CD8-positive, alpha-beta memory T cell (primary cell): Measurements from ENCODE around the gene BLACAT1. TPM values are rescaled to one million over a fixed set of nuclear protein-coding genes. Genes with fewer than 3 reads are reported as not detected.
"Not testable (repeated sequence)": the region's sequence is repeated elsewhere in the genome, so short reads cannot be mapped to it uniquely, and the experiment has no call there.

ENCODE experiments used
- CTCF ChIA-PET: fragments of 350-600 bp; sonication (Branson Sonifier 250); formaldehyde crosslinking; loops from one replicate; lab custom pipeline; 2021; ENCODE audit warnings: antibody characterized with exemption; lab: Charles Lee
- POLR2A ChIA-PET: fragments of 350-600 bp; sonication (Branson Sonifier 250); formaldehyde crosslinking; loops from one replicate; lab custom pipeline; 2021; ENCODE audit warnings: antibody characterized with exemption; lab: Charles Lee
- DNase-seq, 5 donors: peaks; one replicate each; pipeline versions ENCODE4 v3.0.0 to v3.0.0-alpha.2; 2020 to 2022; ENCODE audit warnings: mixed read lengths in 1 of 5
- H3K27ac ChIP-seq: one replicate; pipeline ENCODE4 v1.7.0; 2013; ENCODE audit warnings: low read depth, mild to moderate bottlenecking, low read length, moderate library complexity
- H3K27me3 ChIP-seq: 2 replicates; pipeline ENCODE4 v1.7.0; 2013; ENCODE audit warnings: low read length, mild to moderate bottlenecking; ENCODE audit not compliant: insufficient read depth, poor library complexity, severe bottlenecking
- H3K36me3 ChIP-seq: 2 replicates; pipeline ENCODE4 v1.7.0; 2013; ENCODE audit warnings: mild to moderate bottlenecking, low read length, moderate library complexity; ENCODE audit not compliant: insufficient read depth
- H3K4me1 ChIP-seq: 2 replicates; pipeline ENCODE4 v1.7.0; 2013; ENCODE audit warnings: mild to moderate bottlenecking, low read length, moderate library complexity; ENCODE audit not compliant: insufficient read depth
- H3K4me3 ChIP-seq: 2 replicates; pipeline ENCODE4 v1.7.0; 2013; ENCODE audit warnings: mild to moderate bottlenecking, low read length
- H3K9me3 ChIP-seq: 2 replicates; pipeline ENCODE4 v1.7.0; 2013; ENCODE audit warnings: mild to moderate bottlenecking, low read length
- H3K27ac Mint-ChIP-seq, 8 donors: one replicate each; pipeline ENCODE4 v1.8.0; 2020 to 2021; ENCODE audit warnings: mixed read lengths in 8 of 8, mild to moderate bottlenecking in 6 of 8, inconsistent platforms in 3 of 8, moderate library complexity in 3 of 8
- H3K27me3 Mint-ChIP-seq, 2 donors: one replicate each; pipeline ENCODE4 v1.8.0; 2020 to 2021; ENCODE audit warnings: mixed read lengths in 2 of 2, mild to moderate bottlenecking in 1 of 2, moderate library complexity in 1 of 2
- H3K36me3 Mint-ChIP-seq, 3 donors: one replicate each; pipeline ENCODE4 v1.8.0; 2020 to 2021; ENCODE audit warnings: mixed read lengths in 3 of 3, inconsistent platforms in 1 of 3, mild to moderate bottlenecking in 1 of 3
- H3K4me1 Mint-ChIP-seq, 3 donors: one replicate each; pipeline ENCODE4 v1.8.0; 2020 to 2021; ENCODE audit warnings: mixed read lengths in 3 of 3, inconsistent platforms in 1 of 3, mild to moderate bottlenecking in 1 of 3
- H3K4me3 Mint-ChIP-seq, 7 donors: one replicate each; pipeline ENCODE4 v1.8.0; 2020 to 2021; ENCODE audit warnings: mixed read lengths in 7 of 7, mild to moderate bottlenecking in 6 of 7, moderate library complexity in 4 of 7, inconsistent platforms in 2 of 7
- H3K9me3 Mint-ChIP-seq, 5 donors: one replicate each; pipeline ENCODE4 v1.8.0; 2020 to 2022; ENCODE audit warnings: mixed read lengths in 5 of 5, mild to moderate bottlenecking in 3 of 5, moderate library complexity in 2 of 5, inconsistent platforms in 1 of 5
- polyA plus RNA-seq: library from polyadenylated mRNA; unstranded; fragments of 300-500 nt; fragmentation: Illumina TruSeq; gene quantifications from one replicate; pipeline ENCODE4 v1.2.3, GENCODE V29; 2021
- total RNA-seq, 2 experiments: library from RNA; stranded (reverse); gene quantifications; one replicate each; pipeline ENCODE4 v1.2.3, GENCODE V29; 2021

Gene BLACAT1
- total and polyA plus RNA-seq, 3 experiments from 2014 or later, result 0.09 TPM; not detected in 2

- Mint-ChIP-seq H3K36me3 (no peaks in the 10 kb centered on the region), H3K9me3 (no peaks in the 10 kb centered on the region), H3K4me3 (no peak overlapping the region), H3K4me1 (no peaks in the 10 kb centered on the region), H3K27me3 (peaks cover 14 to 43% of the 10 kb centered on the region in 2 donors), H3K27ac (no peak overlapping the region)
- no peak overlapping the region for H3K27ac ChIP-seq
- no peak for DNase-seq
- ChIA-PET CTCF (interaction anchor here (0.6 to 3.6 kb wide), 5 partner anchors 32 to 165 kb away, joined by 3 to 21 read pairs (median 4); no protein-coding TSS in a partner anchor), POLR2A (no interaction called here)
- no peak overlapping the region for H3K4me3 ChIP-seq
- no peaks in the 10 kb centered on the region for H3K9me3 ChIP-seq
- H3K36me3 ChIP-seq, result no peaks in the 10 kb centered on the region
- H3K27me3 ChIP-seq, result peaks cover 12% of the 10 kb centered on the region
- no peaks in the 10 kb centered on the region for H3K4me1 ChIP-seq
Measured at GRCh38 chr1:205492201-205492667, 36.4 kb upstream of the BLACAT1 start.

- CTCF ChIA-PET, result interaction anchor here (0.6 to 3.6 kb wide), 5 partner anchors 32 to 166 kb away, joined by 3 to 21 read pairs (median 4); no protein-coding TSS in a partner anchor
- H3K27me3 ChIP-seq, result peaks cover 12% of the 10 kb centered on the region
Measured at GRCh38 chr1:205491794-205492193, 35.9 kb upstream of the BLACAT1 start.

GRCh38 chr1:205488074-205488723, 32.4 kb upstream of the BLACAT1 start:
- Histone ChIP-seq H3K9me3 (no peaks in the 10 kb centered on the region), H3K36me3 (no peaks in the 10 kb centered on the region), H3K27ac (no peak overlapping the region), H3K4me3 (no peak overlapping the region), H3K4me1 (peaks cover 8% of the 10 kb centered on the region), H3K27me3 (peaks cover 12% of the 10 kb centered on the region)
- H3K27me3 Mint-ChIP-seq, result peaks cover 5 to 23% of the 10 kb centered on the region in 2 donors
- peak; percentile 16 to 62 (median 30) for DNase-seq
- ChIA-PET CTCF (interaction anchor here (0.8 to 9.0 kb wide), 18 partner anchors 10 to 226 kb away, joined by 3 to 146 read pairs (median 4); no protein-coding TSS in a partner anchor), POLR2A (no interaction called here)
- peak overlapping the region in 1 of 8 donors; percentile 43 for H3K27ac Mint-ChIP-seq
- H3K36me3 Mint-ChIP-seq, result no peaks in the 10 kb centered on the region
- no peaks in the 10 kb centered on the region for H3K9me3 Mint-ChIP-seq
- peaks cover 20 to 24% (median 23%) of the 10 kb centered on the region in 3 donors for H3K4me1 Mint-ChIP-seq
- no peak overlapping the region for H3K4me3 Mint-ChIP-seq

More at GRCh38 chr1:205491794-205492193, 35.9 kb upstream of the BLACAT1 start:
- Mint-ChIP-seq H3K36me3 (no peaks in the 10 kb centered on the region), H3K4me3 (no peak overlapping the region), H3K9me3 (no peaks in the 10 kb centered on the region), H3K27ac (peak overlapping the region in 1 of 8 donors; percentile 82), H3K27me3 (peaks cover 14 to 43% of the 10 kb centered on the region in 2 donors), H3K4me1 (no peaks in the 10 kb centered on the region)
- H3K4me3 ChIP-seq, result no peak overlapping the region
- no peaks in the 10 kb centered on the region for H3K36me3 ChIP-seq
- no peaks in the 10 kb centered on the region for H3K9me3 ChIP-seq
- H3K4me1 ChIP-seq, result no peaks in the 10 kb centered on the region
- POLR2A ChIA-PET, result no interaction called here
- no peak overlapping the region for H3K27ac ChIP-seq
- no peak for DNase-seq

- H3K27ac ChIP-seq, result no peak overlapping the region
- H3K4me3 Mint-ChIP-seq, result no peak overlapping the region
- peaks cover 18% of the 10 kb centered on the region for H3K4me1 ChIP-seq
- no peaks in the 10 kb centered on the region for H3K36me3 ChIP-seq
- ChIA-PET CTCF (interaction anchor here (0.7 to 9.0 kb wide), 35 partner anchors 9 to 213 kb away, joined by 3 to 146 read pairs (median 6); partner anchors contain the start of genes BLACAT1 and NUAK2), POLR2A (no interaction called here)
- peaks cover 38 to 43% (median 42%) of the 10 kb centered on the region in 3 donors for H3K4me1 Mint-ChIP-seq
- peaks cover 2 to 17% of the 10 kb centered on the region in 2 donors for H3K27me3 Mint-ChIP-seq
- H3K27ac Mint-ChIP-seq, result peak overlapping the region in 1 of 8 donors; percentile 7
- no peaks in the 10 kb centered on the region for H3K27me3 ChIP-seq
- H3K9me3 ChIP-seq, result no peaks in the 10 kb centered on the region
- H3K9me3 Mint-ChIP-seq, result no peaks in the 10 kb centered on the region
- H3K4me3 ChIP-seq, result no peak overlapping the region
- no peak for DNase-seq
- no peaks in the 10 kb centered on the region for H3K36me3 Mint-ChIP-seq
Measured at GRCh38 chr1:205486258-205486657, 30.4 kb upstream of the BLACAT1 start.

GRCh38 chr1:205484985-205485967, 29.4 kb upstream of the BLACAT1 start:
- peak; percentile 52 to 85 (median 71) for DNase-seq
- Histone ChIP-seq H3K36me3 (no peaks in the 10 kb centered on the region), H3K9me3 (no peaks in the 10 kb centered on the region), H3K4me3 (no peak overlapping the region), H3K27me3 (no peaks in the 10 kb centered on the region), H3K27ac (no peak overlapping the region), H3K4me1 (peaks cover 25% of the 10 kb centered on the region)
- H3K9me3 Mint-ChIP-seq, result no peaks in the 10 kb centered on the region
- peaks cover 47 to 53% (median 52%) of the 10 kb centered on the region in 3 donors for H3K4me1 Mint-ChIP-seq
- peak overlapping the region in 5 of 8 donors; percentile 30 to 80 (median 44) for H3K27ac Mint-ChIP-seq
- H3K36me3 Mint-ChIP-seq, result no peaks in the 10 kb centered on the region
- POLR2A ChIA-PET, result interaction anchor here (0.6 to 1.5 kb wide), 4 partner anchors 12 to 88 kb away, joined by 3 to 7 read pairs (median 4); no protein-coding TSS in a partner anchor
- H3K27me3 Mint-ChIP-seq, result peaks cover 2 to 17% of the 10 kb centered on the region in 2 donors
- peak overlapping the region in 1 of 7 donors; percentile 4 for H3K4me3 Mint-ChIP-seq
- CTCF ChIA-PET, result interaction anchor here (0.7 to 9.0 kb wide), 60 partner anchors 8 to 226 kb away, joined by 3 to 146 read pairs (median 5); partner anchors contain the start of genes BLACAT1, KLHDC8A and NUAK2

- Histone ChIP-seq H3K36me3 (no peaks in the 10 kb centered on the region), H3K4me3 (no peak overlapping the region), H3K27me3 (no peaks in the 10 kb centered on the region), H3K4me1 (peaks cover 38% of the 10 kb centered on the region), H3K27ac (no peak overlapping the region), H3K9me3 (no peaks in the 10 kb centered on the region)
- Mint-ChIP-seq H3K36me3 (no peaks in the 10 kb centered on the region), H3K27ac (peak overlapping the region; percentile 29 to 99 (median 92)), H3K4me1 (peaks cover 61 to 69% (median 65%) of the 10 kb centered on the region in 3 donors), H3K27me3 (peaks cover 2 to 9% of the 10 kb centered on the region in 2 donors), H3K4me3 (peak overlapping the region in 1 of 7 donors; percentile 49), H3K9me3 (no peaks in the 10 kb centered on the region)
- ChIA-PET CTCF (interaction anchor here (1.6 to 9.0 kb wide), 6 partner anchors 23 to 158 kb away, joined by 3 to 146 read pairs (median 24); partner anchors contain the start of gene BLACAT1), POLR2A (no interaction called here)
- DNase-seq, result no peak
Measured at GRCh38 chr1:205483372-205483771, 27.5 kb upstream of the BLACAT1 start.

- CTCF ChIA-PET, result interaction anchor here (1.5 to 9.0 kb wide), 6 partner anchors 22 to 158 kb away, joined by 3 to 146 read pairs (median 8); partner anchors contain the start of gene BLACAT1
- H3K4me3 ChIP-seq, H3K36me3 Mint-ChIP-seq, H3K36me3 ChIP-seq, H3K27me3 ChIP-seq, H3K27me3 Mint-ChIP-seq, DNase-seq, H3K9me3 ChIP-seq, H3K9me3 Mint-ChIP-seq, H3K27ac ChIP-seq, POLR2A ChIA-PET: not testable (repeated sequence)
- peaks cover 38% of the 10 kb centered on the region for H3K4me1 ChIP-seq
- Mint-ChIP-seq H3K4me3 (peak overlapping the region in 6 of 7 donors; percentile 6 to 84 (median 28)), H3K27ac (peak overlapping the region; percentile 29 to 99 (median 95)), H3K4me1 (peaks cover 65 to 74% (median 65%) of the 10 kb centered on the region in 3 donors)
Measured at GRCh38 chr1:205482587-205482986, 26.7 kb upstream of the BLACAT1 start.
